Measurements from ENCODE around the gene NOMO2.
"Not testable (repeated sequence)": the region's sequence is repeated elsewhere in the genome, so short reads cannot be mapped to it uniquely, and the experiment has no call there.

DNA sequence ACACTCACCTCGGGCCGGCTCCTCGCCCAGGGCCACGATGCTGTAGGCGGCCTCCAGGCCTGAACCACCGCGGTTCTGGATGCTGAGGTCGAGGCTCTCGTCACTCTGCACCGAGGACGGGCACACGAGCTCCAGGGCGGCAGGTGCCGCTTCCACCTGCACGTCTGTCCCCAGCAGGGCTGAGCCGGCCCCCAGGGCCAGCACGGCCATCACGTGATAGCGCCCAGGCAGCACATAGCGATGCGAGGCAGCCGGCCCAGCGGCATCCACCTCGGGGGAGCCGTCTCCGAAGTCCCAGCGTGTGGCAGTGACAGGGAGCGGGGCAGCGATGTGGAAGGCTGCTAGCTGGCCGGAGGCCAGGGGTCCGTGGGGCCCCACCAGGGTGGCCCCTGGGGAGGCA is 167.5 kb downstream of the NOMO2 start:
- TF ChIP-seq EZH2 (IDR thresholded peaks at IDR 0.05; ENCODE audit: low read depth) = not testable (repeated sequence)
- TF ChIP-seq, protein P1, sequence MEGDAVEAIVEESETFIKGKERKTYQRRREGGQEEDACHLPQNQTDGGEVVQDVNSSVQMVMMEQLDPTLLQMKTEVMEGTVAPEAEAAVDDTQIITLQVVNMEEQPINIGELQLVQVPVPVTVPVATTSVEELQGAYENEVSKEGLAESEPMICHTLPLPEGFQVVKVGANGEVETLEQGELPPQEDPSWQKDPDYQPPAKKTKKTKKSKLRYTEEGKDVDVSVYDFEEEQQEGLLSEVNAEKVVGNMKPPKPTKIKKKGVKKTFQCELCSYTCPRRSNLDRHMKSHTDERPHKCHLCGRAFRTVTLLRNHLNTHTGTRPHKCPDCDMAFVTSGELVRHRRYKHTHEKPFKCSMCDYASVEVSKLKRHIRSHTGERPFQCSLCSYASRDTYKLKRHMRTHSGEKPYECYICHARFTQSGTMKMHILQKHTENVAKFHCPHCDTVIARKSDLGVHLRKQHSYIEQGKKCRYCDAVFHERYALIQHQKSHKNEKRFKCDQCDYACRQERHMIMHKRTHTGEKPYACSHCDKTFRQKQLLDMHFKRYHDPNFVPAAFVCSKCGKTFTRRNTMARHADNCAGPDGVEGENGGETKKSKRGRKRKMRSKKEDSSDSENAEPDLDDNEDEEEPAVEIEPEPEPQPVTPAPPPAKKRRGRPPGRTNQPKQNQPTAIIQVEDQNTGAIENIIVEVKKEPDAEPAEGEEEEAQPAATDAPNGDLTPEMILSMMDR (conservative IDR thresholded peaks at IDR 0.05) = not testable (repeated sequence)
